Suprapubic skin (tissue), 4 donors: ENCODE data around the gene CCDC85B. TPM values are rescaled to one million over a fixed set of nuclear protein-coding genes. Genes with fewer than 3 reads are reported as not detected.

ENCODE experiments used
- DNase-seq, 2 donors: peaks; one replicate each; pipeline ENCODE4 v3.0.0-alpha.2; 2019; ENCODE audit warnings: low spot score in 2 of 2
- H3K27ac ChIP-seq: fragments of 200-600 bp; sonication (generic); one replicate; pipeline ENCODE4 v1.5.1; 2019
- H3K27me3 ChIP-seq: fragments of 200-600 bp; sonication (generic); one replicate; pipeline ENCODE4 v1.5.1; 2019
- H3K36me3 ChIP-seq: fragments of 200-600 bp; sonication (generic); one replicate; pipeline ENCODE4 v1.5.1; 2019
- H3K4me1 ChIP-seq: fragments of 200-600 bp; sonication (generic); one replicate; pipeline ENCODE4 v1.5.1; 2019
- H3K4me3 ChIP-seq: fragments of 200-600 bp; sonication (generic); one replicate; pipeline ENCODE4 v1.5.1; 2019; ENCODE audit warnings: mild to moderate bottlenecking
- H3K9me3 ChIP-seq: fragments of 200-600 bp; sonication (generic); one replicate; pipeline ENCODE4 v1.5.1; 2019
- CTCF ChIP-seq, 2 donors: fragments of 200-600 bp in 1 of 2; fragments of 450-650 bp in 1 of 2; sonication (generic) in 1 of 2; IDR thresholded peaks; one replicate each; pipeline ENCODE4 v1.5.1; 2016 to 2019; ENCODE audit warnings: antibody characterized with exemption in 2 of 2, mild to moderate bottlenecking in 1 of 2, moderate library complexity in 1 of 2
- EP300 ChIP-seq: sonication (generic); formaldehyde crosslinking; IDR thresholded peaks from one replicate; pipeline ENCODE4 v1.6.1; 2017; ENCODE audit warnings: antibody characterized with exemption
- POLR2A ChIP-seq, 2 donors: fragments of 450-650 bp; IDR thresholded peaks; one replicate each; pipeline ENCODE4 v1.6.1; 2017; ENCODE audit warnings: antibody characterized with exemption in 2 of 2, mild to moderate bottlenecking in 2 of 2, moderate library complexity in 2 of 2
- POLR2AphosphoS5 ChIP-seq, 3 donors: sonication (generic); formaldehyde crosslinking; IDR thresholded peaks; one replicate each; pipeline ENCODE4 v1.6.1; 2017; ENCODE audit warnings: antibody characterized with exemption in 3 of 3
- WGBS: methylation state at CpG from one replicate; pipeline ENCODE4 v1.1.5; 2018; 5-methylcytosine and 5-hydroxymethylcytosine counted together
- total RNA-seq, 4 donors: library from RNA; depleted of rRNA; stranded (reverse); fragments of >200 nt; gene quantifications; one replicate each; pipeline ENCODE4 v1.1.0, GENCODE V29; 2016

The CCDC85B gene
- total RNA-seq, 4 donors from 2014 or later = 16.0 to 35.8 (median 28.0) TPM

GRCh38 chr11:65897020-65897471, 6.6 kb downstream of the CCDC85B start:
- no peak overlapping the region for H3K4me3 ChIP-seq
- H3K27me3 ChIP-seq = no peaks in the 10 kb centered on the region
- no peak for DNase-seq
- 86% methylated on average over 4 of the region's 4 CpGs for WGBS
- no peaks in the 10 kb centered on the region for H3K9me3 ChIP-seq
- TF ChIP-seq POLR2AphosphoS5 (IDR thresholded peaks at IDR 0.05) = no peak
- TF ChIP-seq POLR2A (IDR thresholded peaks at IDR 0.05) = no peak
- H3K27ac ChIP-seq = no peak overlapping the region
- no peaks in the 10 kb centered on the region for H3K36me3 ChIP-seq
- peaks cover 51% of the 10 kb centered on the region for H3K4me1 ChIP-seq

- no peak for TF ChIP-seq EP300
- TF ChIP-seq POLR2AphosphoS5 (IDR thresholded peaks at IDR 0.05) = no peak
- no peak for TF ChIP-seq POLR2A (IDR thresholded peaks at IDR 0.05)
- TF ChIP-seq CTCF (IDR thresholded peaks at IDR 0.05) = no peak
- H3K27me3 ChIP-seq = no peaks in the 10 kb centered on the region
- H3K4me3 ChIP-seq = peak overlapping the region; percentile 75
- WGBS = 33% methylated on average over 19 of the region's 28 CpGs
- H3K4me1 ChIP-seq = peaks cover 34% of the 10 kb centered on the region
- no peaks in the 10 kb centered on the region for H3K36me3 ChIP-seq
- H3K9me3 ChIP-seq = no peaks in the 10 kb centered on the region
- no peak overlapping the region for H3K27ac ChIP-seq
- no peak for DNase-seq
Measured at GRCh38 chr11:65898656-65899355, 8.3 kb downstream of the CCDC85B start.

- TF ChIP-seq CTCF (IDR thresholded peaks at IDR 0.05) = no peak
- TF ChIP-seq EP300 = no peak
- TF ChIP-seq POLR2AphosphoS5 (IDR thresholded peaks at IDR 0.05) = peak in 2 of 3 donors; percentile 42 to 46
- H3K36me3 ChIP-seq = no peaks in the 10 kb centered on the region
- peaks cover 27% of the 10 kb centered on the region for H3K4me1 ChIP-seq
- H3K27ac ChIP-seq = peak overlapping the region; percentile 73
- peak overlapping the region; percentile 75 for H3K4me3 ChIP-seq
- 2% methylated on average over 34 of the region's 78 CpGs for WGBS
- no peaks in the 10 kb centered on the region for H3K27me3 ChIP-seq
- peak; percentile 86 to 89 for DNase-seq
- no peaks in the 10 kb centered on the region for H3K9me3 ChIP-seq
Measured at GRCh38 chr11:65899356-65900124, 9.1 kb downstream of the CCDC85B start.

- peaks cover 26% of the 10 kb centered on the region for H3K4me1 ChIP-seq
- H3K27me3 ChIP-seq = no peaks in the 10 kb centered on the region
- 10% methylated on average over 15 of the region's 80 CpGs for WGBS
- no peaks in the 10 kb centered on the region for H3K9me3 ChIP-seq
- no peak for TF ChIP-seq CTCF (IDR thresholded peaks at IDR 0.05)
- peak in 1 of 3 donors; percentile 52 for TF ChIP-seq POLR2AphosphoS5 (IDR thresholded peaks at IDR 0.05)
- TF ChIP-seq EP300 = no peak
- peak; percentile 18 to 88 for TF ChIP-seq POLR2A (IDR thresholded peaks at IDR 0.05)
- DNase-seq = peak; percentile 95
- H3K27ac ChIP-seq = peak within 1 kb of the TSS; percentile 73
- H3K4me3 ChIP-seq = peak within 1 kb of the TSS; percentile 75
- no peaks in the 10 kb centered on the region for H3K36me3 ChIP-seq
Measured at GRCh38 chr11:65900125-65900898, 9.8 kb downstream of the CCDC85B start, which contains the start of gene FOSL1. FOSL1 (minus strand) TSS chr11:65900388; CDS start chr11:65900339, 49 bp downstream.

GRCh38 chr11:65900899-65901180, 10.4 kb downstream of the CCDC85B start:
- H3K9me3 ChIP-seq = no peaks in the 10 kb centered on the region
- peaks cover 26% of the 10 kb centered on the region for H3K4me1 ChIP-seq
- 86% methylated on average over 11 of the region's 11 CpGs for WGBS
- no peaks in the 10 kb centered on the region for H3K36me3 ChIP-seq
- TF ChIP-seq CTCF (IDR thresholded peaks at IDR 0.05) (no peak), EP300 (no peak), POLR2A (IDR thresholded peaks at IDR 0.05) (no peak), POLR2AphosphoS5 (IDR thresholded peaks at IDR 0.05) (no peak)
- DNase-seq = no peak
- H3K4me3 ChIP-seq = peak overlapping the region; percentile 75
- no peaks in the 10 kb centered on the region for H3K27me3 ChIP-seq
- H3K27ac ChIP-seq = peak overlapping the region; percentile 73
